T1000 (cell line): ENCODE data around the gene TENT4B.

Source experiments
- DNase-seq: peaks from one replicate; lab custom pipeline; 2025; ENCODE audit warnings: mixed read lengths; lab: John Stamatoyannopoulos, UW

Gene TENT4B

DNA sequence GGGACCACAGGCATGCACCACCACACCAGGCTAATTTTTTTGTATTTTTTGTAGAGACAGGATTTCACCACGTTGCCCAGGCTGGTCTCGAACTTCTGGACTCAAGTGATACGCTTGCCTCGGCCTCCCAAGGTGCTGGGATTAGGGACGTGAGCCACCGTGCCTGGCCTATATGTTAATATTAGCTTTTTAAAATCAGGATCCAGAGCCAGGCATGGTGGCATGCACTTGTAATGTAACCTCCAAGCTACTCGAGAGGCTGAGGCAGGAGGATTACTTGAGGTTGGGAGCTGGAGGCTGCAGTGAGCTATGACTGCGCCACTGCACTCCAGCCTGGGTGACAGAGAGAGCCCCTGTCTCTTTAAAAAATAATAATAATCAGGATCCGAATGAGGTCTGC lies 104.8 kb downstream of the TENT4B start:
- DNase-seq: no peak

GRCh38 chr16:50259334-50260205 lies 106.5 kb downstream of the TENT4B start:
- no peak for DNase-seq

GRCh38 chr16:50260206-50261159 lies 107.4 kb downstream of the TENT4B start:
- DNase-seq: no peak

- DNase-seq: no peak
Measured at GRCh38 chr16:50261160-50261706, 108.1 kb downstream of the TENT4B start.

DNA sequence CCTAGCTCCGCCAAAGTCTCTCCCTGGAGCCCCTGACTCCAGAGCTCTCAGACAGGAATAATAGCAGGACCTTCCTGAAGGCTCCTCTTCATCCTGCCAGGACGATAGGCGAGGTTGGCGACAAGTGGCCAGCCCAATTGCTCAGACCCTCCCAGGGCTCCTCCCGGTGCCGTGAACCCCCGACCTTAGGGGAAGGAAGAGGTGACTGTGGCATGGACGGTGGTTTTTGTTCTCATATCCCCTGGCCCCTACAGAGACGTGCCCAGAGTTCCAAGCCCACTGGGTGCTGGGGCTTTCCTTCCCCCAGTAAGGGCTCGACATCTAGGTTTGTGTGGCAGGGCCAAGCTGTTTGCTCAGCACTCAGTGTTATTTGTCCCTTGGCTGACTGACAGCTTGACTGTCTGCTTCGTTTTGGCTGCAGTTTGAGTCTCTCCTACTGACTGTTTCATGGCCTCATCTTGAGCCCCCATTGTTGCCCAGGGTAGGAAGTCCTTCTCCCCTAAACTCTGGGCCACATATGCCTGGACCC lies 108.7 kb downstream of the TENT4B start:
- DNase-seq: no peak

DNA sequence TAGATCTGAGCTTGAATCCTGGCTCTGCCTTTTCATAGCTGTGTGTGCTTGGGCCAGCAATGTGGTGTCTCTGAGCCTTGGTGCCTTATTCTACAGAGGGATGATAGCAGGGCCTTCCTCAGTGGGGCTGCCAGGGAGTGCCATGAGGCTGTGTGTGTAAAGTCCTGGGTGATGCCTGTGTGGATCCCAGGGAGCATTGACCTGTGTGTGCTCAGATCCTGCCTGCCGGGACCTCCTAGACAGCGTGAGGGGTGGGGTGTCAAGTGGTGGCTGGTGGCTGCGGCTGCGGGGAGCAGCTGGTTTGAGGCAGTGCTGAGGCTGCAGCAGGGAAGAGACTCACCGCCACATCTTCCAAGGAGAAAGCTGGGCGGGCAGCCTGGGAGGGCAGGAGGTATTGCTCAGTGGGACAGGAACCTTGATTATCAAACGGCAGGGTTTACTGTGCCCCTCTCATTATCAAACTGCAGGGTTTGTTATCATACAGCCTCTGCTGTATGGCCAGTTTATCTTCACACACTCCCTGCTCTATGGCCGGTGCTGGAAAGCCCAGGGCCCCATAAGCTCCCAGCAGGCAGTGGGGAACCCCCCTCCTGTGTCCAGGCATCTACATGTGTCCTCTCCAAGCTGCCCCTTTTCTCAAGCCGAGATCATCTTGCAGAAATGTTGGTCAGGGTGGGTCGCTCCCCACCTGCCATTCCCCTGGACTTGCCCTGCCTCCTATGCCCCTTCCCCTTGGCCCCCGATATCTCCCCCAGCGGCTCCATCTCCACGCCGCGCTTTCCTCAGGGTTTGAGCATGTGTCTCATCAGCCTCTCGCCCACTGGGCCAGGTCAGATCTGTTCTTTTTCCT lies 110.2 kb downstream of the TENT4B start:
- DNase-seq: no peak

DNA sequence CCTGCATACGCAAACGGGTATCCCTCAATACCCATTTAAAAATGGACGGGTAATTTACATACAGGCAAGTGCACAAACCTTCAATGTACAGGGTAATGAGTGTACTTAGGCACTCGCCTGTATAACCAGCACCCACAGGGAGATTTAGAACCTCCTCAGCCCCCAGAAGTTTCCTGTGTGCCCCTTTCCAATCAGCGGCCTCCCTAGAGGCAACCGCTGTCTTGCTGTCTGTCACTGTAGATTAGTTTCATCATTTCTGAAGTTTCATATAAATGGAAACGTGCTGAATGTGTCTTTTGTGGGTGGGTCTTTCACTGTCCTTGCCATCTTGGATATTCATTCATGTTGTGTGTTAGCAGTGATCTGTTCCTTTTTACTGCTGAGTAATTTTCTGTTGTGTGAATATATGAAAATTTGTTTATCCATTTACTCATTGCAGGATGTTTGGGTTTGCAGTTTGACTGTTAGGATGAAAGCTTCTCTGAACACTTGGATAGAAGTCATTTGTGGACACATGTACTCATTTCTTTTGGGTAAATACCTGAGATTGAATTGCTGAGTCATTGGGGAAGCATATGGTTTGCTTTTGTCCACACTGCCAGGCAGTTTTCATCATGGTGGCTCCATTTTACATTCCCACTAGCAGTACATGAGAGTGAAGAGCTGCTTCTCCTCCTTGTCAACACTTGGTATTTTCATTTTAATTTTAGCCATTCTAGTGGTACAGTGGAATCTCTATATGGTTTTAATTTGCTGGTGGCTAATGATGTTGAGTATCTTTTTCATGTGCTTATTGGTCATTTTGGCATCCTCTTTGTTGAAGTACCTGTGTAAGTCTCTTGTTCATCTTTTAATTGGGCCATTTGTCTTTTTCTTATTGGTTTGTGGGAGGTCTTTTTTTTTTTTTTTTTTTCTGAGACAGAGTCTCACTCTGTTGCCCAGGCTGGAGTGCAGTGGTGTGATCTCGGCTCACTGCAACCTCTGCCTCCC lies 111.1 kb downstream of the TENT4B start:
- no peak for DNase-seq

DNA sequence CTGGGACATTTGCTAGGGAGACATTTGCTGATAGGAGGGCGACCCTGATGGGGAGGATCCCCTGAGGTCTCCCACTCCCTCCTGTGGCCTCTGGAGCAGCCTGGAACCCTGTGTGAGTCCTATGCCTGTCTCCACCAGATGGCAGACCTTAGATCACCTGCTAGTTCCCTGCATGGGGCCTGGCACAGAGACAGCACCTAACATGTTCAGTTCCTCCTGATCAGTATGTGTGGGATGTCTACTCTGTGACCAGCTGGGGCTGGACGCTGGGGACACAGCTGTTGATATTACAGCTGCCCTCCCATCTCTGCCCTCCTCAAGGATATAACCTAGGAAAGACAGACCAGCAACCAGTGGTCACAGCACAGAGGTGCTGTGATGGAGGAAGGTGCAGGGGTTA lies 112.2 kb downstream of the TENT4B start:
- DNase-seq: no peak

DNA sequence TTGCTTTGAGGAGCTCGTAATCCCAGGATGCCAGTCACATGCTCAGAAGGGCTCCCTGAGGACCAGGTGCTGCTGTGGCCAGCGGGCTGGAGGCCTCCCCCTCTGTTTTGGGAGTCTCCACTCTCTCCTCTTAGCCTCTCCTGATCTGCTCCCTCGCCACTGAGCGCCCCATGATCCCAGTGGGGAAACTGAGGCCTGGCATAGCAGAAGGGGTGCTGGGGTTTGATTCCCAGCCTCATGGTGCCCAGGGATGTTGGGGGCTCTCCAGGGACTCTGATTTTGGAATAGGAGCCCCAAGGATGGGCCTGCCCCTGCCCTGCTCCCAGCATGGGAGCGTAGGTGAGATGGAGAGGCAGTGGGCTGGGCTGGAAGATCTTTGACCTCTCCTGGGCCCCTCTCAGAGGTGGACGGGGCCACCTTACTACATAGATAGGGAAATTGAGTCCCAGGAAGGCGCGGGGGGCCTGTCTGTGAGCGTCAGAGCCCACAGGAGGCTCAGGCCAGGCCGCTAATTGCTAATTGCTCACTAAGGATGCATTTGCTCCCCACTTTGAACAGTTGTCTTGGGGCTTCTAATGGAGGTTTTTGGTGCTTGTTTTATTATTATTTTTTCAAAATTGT lies 112.7 kb downstream of the TENT4B start:
- no peak for DNase-seq

GRCh38 chr16:50266337-50267091 lies 113.4 kb downstream of the TENT4B start, which contains the start of gene ADCY7:
Gene ADCY7 (plus strand): TSS chr16:50266551. CDS start chr16:50288180, 21,629 bp downstream.
- DNase-seq: no peak

DNA sequence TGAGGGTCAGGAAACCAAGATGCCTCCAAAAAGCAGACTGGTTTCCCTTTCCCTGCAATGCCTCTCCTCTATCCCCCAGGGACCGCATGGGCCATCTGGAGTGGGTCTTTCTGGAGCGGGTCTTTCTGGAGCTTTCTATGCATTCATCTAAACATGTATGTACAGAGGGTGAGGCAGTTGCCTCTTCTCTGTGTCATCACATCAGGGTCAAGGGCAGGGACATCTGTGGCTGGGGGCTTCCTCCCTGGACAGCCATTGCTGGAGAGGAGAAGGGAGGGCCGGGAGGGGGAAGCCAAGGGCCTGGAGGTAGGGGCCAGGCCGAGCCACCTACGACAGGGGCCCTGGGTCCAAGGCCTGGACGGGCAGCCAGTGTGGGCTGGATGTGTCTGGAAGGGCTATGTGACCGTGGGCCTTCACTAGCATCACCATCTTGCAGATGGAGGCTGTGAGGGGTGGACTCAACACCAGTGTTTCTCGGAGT lies 114.1 kb downstream of the TENT4B start:
- DNase-seq: no peak

- DNase-seq: no peak
Measured at GRCh38 chr16:50267651-50268050, 114.5 kb downstream of the TENT4B start.

DNA sequence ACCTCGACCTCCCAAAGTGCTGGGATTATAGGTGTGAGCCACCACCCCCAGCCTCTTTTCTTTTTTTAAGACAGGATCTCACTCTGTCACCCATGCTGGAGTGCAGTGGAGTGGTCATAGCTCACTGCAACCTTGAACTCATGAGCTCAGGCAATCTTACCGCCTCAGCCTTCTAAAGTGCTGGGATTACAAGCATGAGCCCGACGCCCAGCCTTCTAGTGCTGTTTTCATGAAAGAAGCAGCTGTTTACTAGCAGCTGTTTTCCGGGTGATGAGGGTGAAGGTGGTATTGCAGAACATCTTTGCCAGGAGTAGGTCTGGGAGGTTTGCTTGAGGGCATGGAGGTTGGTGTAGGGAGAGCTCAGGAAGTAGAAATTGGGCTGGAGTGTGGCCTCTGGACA lies 115.2 kb downstream of the TENT4B start:
- no peak for DNase-seq

- no peak for DNase-seq
Measured at GRCh38 chr16:50269061-50269705, 116.1 kb downstream of the TENT4B start.

- no peak for DNase-seq
Measured at GRCh38 chr16:50269769-50270509, 116.8 kb downstream of the TENT4B start.

DNA sequence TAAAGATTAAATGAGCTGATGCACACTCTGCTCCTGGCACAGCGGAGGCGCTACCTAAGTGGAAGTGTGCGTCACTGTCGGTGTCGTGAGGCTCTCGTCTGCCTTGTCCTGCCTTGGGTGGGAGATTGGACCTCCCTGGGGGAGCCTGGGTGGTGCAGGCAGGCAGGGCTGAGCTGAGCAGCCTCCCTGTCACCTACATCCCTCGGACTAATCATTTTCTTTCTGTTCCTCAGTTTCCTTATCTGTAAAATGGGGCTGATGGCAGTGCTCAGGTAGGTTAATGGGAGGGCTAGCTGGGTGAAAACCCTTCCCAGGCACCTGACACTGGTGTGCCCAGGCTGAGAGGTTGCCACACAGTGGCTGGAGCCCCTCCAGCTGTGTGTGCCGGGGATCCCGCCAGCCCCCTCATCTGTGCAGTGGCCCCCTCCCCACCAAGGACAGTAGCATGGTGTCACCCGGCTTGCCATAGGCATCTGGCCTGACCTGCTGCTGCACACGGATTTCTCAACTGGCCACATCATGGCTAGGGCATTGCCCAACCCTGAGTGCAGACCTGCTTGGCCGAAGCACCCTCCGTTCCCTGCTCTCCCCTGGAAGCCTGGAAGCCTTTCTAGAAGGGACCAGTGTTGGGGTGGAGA lies 117.5 kb downstream of the TENT4B start:
- no peak for DNase-seq
